SU-DHL-6 (cell line): ENCODE data around the gene ZNF710.

Experiments
- CTCF ChIP-seq: fragments of 200-600 bp; sonication (generic); IDR thresholded peaks from one replicate; pipeline ENCODE4 v1.5.1; 2017; ENCODE audit warnings: antibody characterized with exemption, mild to moderate bottlenecking, low read length, moderate library complexity; ENCODE audit not compliant: insufficient read depth, poor library complexity, severe bottlenecking
- EZH2phosphoT487 ChIP-seq: fragments of 200-600 bp; sonication (generic), shearing (Covaris generic); conservative IDR thresholded peaks from 2 replicates; pipeline ENCODE4 v1.6.1; 2018; ENCODE audit warnings: mild to moderate bottlenecking, antibody characterized with exemption, low read length, moderate library complexity, mixed read lengths

GRCh38 chr15:90018216-90018831, 17.2 kb downstream of the ZNF710 start:
- TF ChIP-seq CTCF (no peak), EZH2phosphoT487 (no peak)
